NOMO-1 (cell line): ENCODE measurements around the gene CUL9.
A peak's percentile ranks its signal among the peaks of the same experiment; 100 is the strongest.

Source experiments
- DNase-seq, 2 experiments: peaks; one replicate each; lab custom pipeline; 2025; ENCODE audit not compliant: unreplicated experiment in 2 of 2; lab: John Stamatoyannopoulos, UW

The CUL9 gene

GRCh38 chr6:43172104-43173007 is 9.6 kb upstream of the CUL9 start:
- DNase-seq, result peak in 1 of 2 experiments; percentile 21

- DNase-seq, result no peak
Measured at GRCh38 chr6:43173591-43174262, 8.3 kb upstream of the CUL9 start.

- peak; percentile 98 to 99 for DNase-seq
Measured at GRCh38 chr6:43174263-43175112, 7.5 kb upstream of the CUL9 start.

- no peak for DNase-seq
Measured at GRCh38 chr6:43175676-43176422, 6.1 kb upstream of the CUL9 start.

GRCh38 chr6:43176423-43176786 is 5.6 kb upstream of the CUL9 start:
- no peak for DNase-seq

GRCh38 chr6:43178150-43178549 is 3.8 kb upstream of the CUL9 start:
- no peak for DNase-seq

GRCh38 chr6:43178951-43179830 is 2.8 kb upstream of the CUL9 start:
- DNase-seq, result no peak

- DNase-seq, result no peak
Measured at GRCh38 chr6:43180058-43180457, 1.9 kb upstream of the CUL9 start.

GRCh38 chr6:43180985-43181384 is 1.0 kb upstream of the CUL9 start:
- DNase-seq, result no peak

GRCh38 chr6:43181621-43181941 is 415 bp upstream of the CUL9 start:
- DNase-seq, result no peak

- DNase-seq, result no peak
Measured at GRCh38 chr6:43183441-43183840, 1.4 kb downstream of the CUL9 start.

GRCh38 chr6:43184268-43184985 is 2.4 kb downstream of the CUL9 start:
- DNase-seq, result no peak

- DNase-seq, result no peak
Measured at GRCh38 chr6:43185391-43185985, 3.5 kb downstream of the CUL9 start.

- no peak for DNase-seq
Measured at GRCh38 chr6:43186019-43186418, 4.0 kb downstream of the CUL9 start.

- DNase-seq, result no peak
Measured at GRCh38 chr6:43186706-43187105, 4.7 kb downstream of the CUL9 start.

GRCh38 chr6:43187821-43188220 is 5.8 kb downstream of the CUL9 start:
- DNase-seq, result no peak

GRCh38 chr6:43188426-43188825 is 6.4 kb downstream of the CUL9 start:
- DNase-seq, result no peak

- DNase-seq, result no peak
Measured at GRCh38 chr6:43189776-43190304, 7.8 kb downstream of the CUL9 start.
